Measurements from ENCODE around the gene LTBP3. TPM values are rescaled to one million over a fixed set of nuclear protein-coding genes. Genes with fewer than 3 reads are reported as not detected.

LTBP3 gene
- total and polyA plus RNA-seq, 3 donors from 2014 or later, result 58.1 to 126 (median 112) TPM

- H3K36me3 ChIP-seq (ENCODE audit: low read depth, missing control alignments), result no peaks in the 10 kb centered on the region
- DNase-seq, result no peak
- TF ChIP-seq POLR2A (IDR thresholded peaks at IDR 0.05), result no peak
- TF ChIP-seq CTCF (IDR thresholded peaks at IDR 0.05), result peak in 1 of 3 experiments; percentile 3
- no peaks in the 10 kb centered on the region for H3K9me3 ChIP-seq
- H3K4me1 ChIP-seq, result peaks cover 16% of the 10 kb centered on the region
- 87 to 89% methylated on average over 6 to 9 of the region's 9 CpGs for WGBS, 2 donors
- H3K27me3 ChIP-seq, result no peaks in the 10 kb centered on the region
- intact Hi-C loops (cut with DNase I; ENCODE audit: low total_unique reads), result no loop called here
- no peak overlapping the region for H3K4me3 ChIP-seq
- no peak overlapping the region for H3K27ac ChIP-seq
Observed at GRCh38 chr11:65552388-65552951, 5.7 kb downstream of the LTBP3 start.

GRCh38 chr11:65551572-65552387 is 6.4 kb downstream of the LTBP3 start:
- no peak overlapping the region for H3K27ac ChIP-seq
- intact Hi-C loops (cut with DNase I; ENCODE audit: low total_unique reads), result no loop called here

GRCh38 chr11:65549096-65549495 is 9.1 kb downstream of the LTBP3 start:
- WGBS, 2 donors, result 91 to 92% methylated on average over 3 of the region's 3 CpGs
- no peaks in the 10 kb centered on the region for H3K9me3 ChIP-seq
- H3K36me3 ChIP-seq (ENCODE audit: low read depth, missing control alignments), result no peaks in the 10 kb centered on the region
- no peak overlapping the region for H3K27ac ChIP-seq
- no peak for DNase-seq
- no peak for TF ChIP-seq POLR2A (IDR thresholded peaks at IDR 0.05)
- no peak for TF ChIP-seq CTCF (IDR thresholded peaks at IDR 0.05)
- intact Hi-C loops (cut with DNase I; ENCODE audit: low total_unique reads), result no loop called here
- no peaks in the 10 kb centered on the region for H3K4me1 ChIP-seq
- no peaks in the 10 kb centered on the region for H3K27me3 ChIP-seq
- no peak overlapping the region for H3K4me3 ChIP-seq

More at GRCh38 chr11:65551572-65552387, 6.4 kb downstream of the LTBP3 start:
- no peak overlapping the region for H3K4me3 ChIP-seq
- H3K27me3 ChIP-seq, result no peaks in the 10 kb centered on the region
- peaks cover 16% of the 10 kb centered on the region for H3K4me1 ChIP-seq
- peak; percentile 72 for DNase-seq
- H3K9me3 ChIP-seq, result no peaks in the 10 kb centered on the region
- no peak for TF ChIP-seq POLR2A (IDR thresholded peaks at IDR 0.05)
- peak in 1 of 3 experiments; percentile 46 for TF ChIP-seq CTCF (IDR thresholded peaks at IDR 0.05)
- 65 to 80% methylated on average over 8 to 17 of the region's 17 CpGs for WGBS, 2 donors
- H3K36me3 ChIP-seq (ENCODE audit: low read depth, missing control alignments), result no peaks in the 10 kb centered on the region

- intact Hi-C loops (cut with DNase I; ENCODE audit: low total_unique reads), result no loop called here
- no peak for TF ChIP-seq POLR2A (IDR thresholded peaks at IDR 0.05)
- no peak for TF ChIP-seq CTCF (IDR thresholded peaks at IDR 0.05)
Observed at GRCh38 chr11:65548395-65548794, 9.8 kb downstream of the LTBP3 start.

More at GRCh38 chr11:65548395-65548794, 9.8 kb downstream of the LTBP3 start:
- H3K4me1 ChIP-seq, result no peaks in the 10 kb centered on the region
- 84 to 96% methylated on average over 3 of the region's 3 CpGs for WGBS, 2 donors
- H3K27me3 ChIP-seq, result no peaks in the 10 kb centered on the region
- H3K27ac ChIP-seq, result no peak overlapping the region
- no peak overlapping the region for H3K4me3 ChIP-seq
- H3K36me3 ChIP-seq (ENCODE audit: low read depth, missing control alignments), result no peaks in the 10 kb centered on the region
- H3K9me3 ChIP-seq, result no peaks in the 10 kb centered on the region
- no peak for DNase-seq
